Activated T-cell treated with anti-CD3 and anti-CD28 coated beads, Interleukin-2, amount 50 U/mL, for 24 hours (primary cell): Measurements from ENCODE around the gene NT5E.
"Not testable (repeated sequence)": the region's sequence is repeated elsewhere in the genome, so short reads cannot be mapped to it uniquely, and the experiment has no call there.

ENCODE experiments used
- DNase-seq: peaks from one replicate; pipeline ENCODE4 v3.0.0-alpha.2; 2020
- H3K27ac Mint-ChIP-seq: 2 replicates; pipeline ENCODE4 v1.8.0; 2020; ENCODE audit warnings: mild to moderate bottlenecking, mixed read lengths
- H3K27me3 Mint-ChIP-seq: 2 replicates; pipeline ENCODE4 v1.8.0; 2020; ENCODE audit warnings: mixed read lengths
- H3K36me3 Mint-ChIP-seq: 2 replicates; pipeline ENCODE4 v1.8.0; 2020; ENCODE audit warnings: low read depth, mixed read lengths
- H3K4me1 Mint-ChIP-seq: 2 replicates; pipeline ENCODE4 v1.8.0; 2020; ENCODE audit warnings: low read depth, mixed read lengths
- H3K4me3 Mint-ChIP-seq: 2 replicates; pipeline ENCODE4 v1.8.0; 2020; ENCODE audit warnings: mild to moderate bottlenecking, moderate library complexity, mixed read lengths
- H3K9me3 Mint-ChIP-seq: 2 replicates; pipeline ENCODE4 v1.8.0; 2020; ENCODE audit warnings: mixed read lengths

The NT5E gene

DNA sequence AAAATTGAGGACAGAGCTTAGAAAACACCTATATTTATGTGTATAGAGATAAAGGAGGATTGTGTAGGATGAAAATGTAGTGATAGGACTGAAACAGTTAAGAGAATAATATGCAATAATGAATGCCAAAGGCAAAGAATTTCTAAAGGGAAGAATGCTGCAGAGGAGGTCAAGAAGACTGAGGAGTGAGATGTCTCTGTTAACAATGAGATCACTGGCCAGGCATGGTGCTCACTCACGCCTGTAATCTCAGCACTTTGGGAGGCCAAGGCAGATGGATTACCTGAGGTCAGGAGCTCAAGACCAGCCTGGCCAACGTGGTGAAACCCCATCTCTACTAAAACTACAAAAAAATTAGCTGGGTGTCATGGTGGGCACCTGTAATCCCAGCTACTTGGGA is 74.4 kb downstream of the NT5E start:
- H3K36me3 Mint-ChIP-seq = peaks cover 77% of the 10 kb centered on the region
- not testable (repeated sequence) for H3K27ac Mint-ChIP-seq, DNase-seq, H3K9me3 Mint-ChIP-seq, H3K4me3 Mint-ChIP-seq, H3K4me1 Mint-ChIP-seq, H3K27me3 Mint-ChIP-seq

DNA sequence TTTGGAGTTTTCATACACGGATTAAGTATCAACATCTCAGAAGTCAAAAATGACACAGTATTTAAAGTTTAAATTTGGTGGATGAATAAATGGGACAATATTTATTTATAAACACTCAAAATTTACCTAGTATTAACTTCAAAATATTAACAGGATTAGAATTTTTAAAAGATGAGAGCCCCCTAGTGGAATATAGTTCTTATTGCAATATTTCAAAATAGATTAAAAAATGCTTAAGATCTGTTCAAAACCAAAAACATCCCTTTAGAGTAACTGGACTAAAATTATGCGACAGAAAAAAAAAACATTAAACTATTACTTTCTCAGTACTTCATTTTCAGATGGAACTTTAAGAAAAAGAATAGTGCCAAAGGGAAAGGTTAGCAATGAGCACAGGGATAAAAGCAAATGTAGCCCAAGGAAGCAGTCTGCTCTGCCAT is 87.2 kb downstream of the NT5E start:
- Mint-ChIP-seq H3K4me3 (no peak overlapping the region), H3K9me3 (no peaks in the 10 kb centered on the region)

GRCh38 chr6:85544776-85545175 is 94.9 kb downstream of the NT5E start:
- H3K4me1 Mint-ChIP-seq = no peaks in the 10 kb centered on the region
- no peak overlapping the region for H3K4me3 Mint-ChIP-seq
- no peak for DNase-seq
- H3K36me3 Mint-ChIP-seq = peaks cover 59% of the 10 kb centered on the region
- H3K9me3 Mint-ChIP-seq = peaks cover 3% of the 10 kb centered on the region
- no peak overlapping the region for H3K27ac Mint-ChIP-seq
- H3K27me3 Mint-ChIP-seq = no peaks in the 10 kb centered on the region

More for the DNA sequence above, 87.2 kb downstream of the NT5E start:
- Mint-ChIP-seq H3K4me1 (peaks cover 2% of the 10 kb centered on the region), H3K36me3 (peaks cover 50% of the 10 kb centered on the region), H3K27ac (no peak overlapping the region), H3K27me3 (no peaks in the 10 kb centered on the region)
- no peak for DNase-seq
